Spleen (tissue), 7 donors: Measurements from ENCODE around the gene JRKL.

Experiments
- POLR2AphosphoS5 ChIP-seq, 3 donors: sonication (generic); formaldehyde crosslinking; IDR thresholded peaks; one replicate each; pipeline ENCODE4 v1.5.1; 2017; ENCODE audit warnings: antibody characterized with exemption in 3 of 3
- TF ChIP-seq, protein P1 (sequence below), 11 experiments: fragments of 200-600 bp in 7 of 11; fragments of 450-650 bp in 4 of 11; sonication (generic) in 4 of 11; IDR thresholded peaks in 8 of 11; conservative IDR thresholded peaks in 3 of 11; 1 replicate in 7 of 11; 2 replicates in 4 of 11; pipeline versions ENCODE4 v1.4.0 to v1.8.0; 2016 to 2021; ENCODE audit warnings: antibody characterized with exemption in 11 of 11, inconsistent platforms in 4 of 11, mild to moderate bottlenecking in 1 of 11
- donor health status: DM: no; HTN: no; CAD: no; lungs with moderate emphysema.
- donor health status: DM: no; HTN: no; CAD: no.
- donor health status: DM: no; HTN: no; CAD: no.

DNA sequence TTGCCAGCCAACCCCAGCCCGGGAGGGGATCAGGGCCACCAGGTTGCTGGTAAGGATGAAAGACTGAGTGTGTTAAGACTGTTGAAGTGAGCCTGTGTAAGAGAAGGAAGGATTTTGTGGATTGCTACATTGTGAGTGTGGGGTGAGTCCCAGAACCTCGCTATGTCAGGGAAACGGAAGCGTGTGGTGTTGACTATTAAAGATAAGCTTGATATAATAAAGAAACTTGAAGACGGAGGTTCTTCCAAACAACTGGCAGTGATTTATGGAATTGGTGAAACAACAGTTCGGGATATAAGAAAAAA lies 627 bp downstream of the JRKL start:
- TF ChIP-seq, protein P1, sequence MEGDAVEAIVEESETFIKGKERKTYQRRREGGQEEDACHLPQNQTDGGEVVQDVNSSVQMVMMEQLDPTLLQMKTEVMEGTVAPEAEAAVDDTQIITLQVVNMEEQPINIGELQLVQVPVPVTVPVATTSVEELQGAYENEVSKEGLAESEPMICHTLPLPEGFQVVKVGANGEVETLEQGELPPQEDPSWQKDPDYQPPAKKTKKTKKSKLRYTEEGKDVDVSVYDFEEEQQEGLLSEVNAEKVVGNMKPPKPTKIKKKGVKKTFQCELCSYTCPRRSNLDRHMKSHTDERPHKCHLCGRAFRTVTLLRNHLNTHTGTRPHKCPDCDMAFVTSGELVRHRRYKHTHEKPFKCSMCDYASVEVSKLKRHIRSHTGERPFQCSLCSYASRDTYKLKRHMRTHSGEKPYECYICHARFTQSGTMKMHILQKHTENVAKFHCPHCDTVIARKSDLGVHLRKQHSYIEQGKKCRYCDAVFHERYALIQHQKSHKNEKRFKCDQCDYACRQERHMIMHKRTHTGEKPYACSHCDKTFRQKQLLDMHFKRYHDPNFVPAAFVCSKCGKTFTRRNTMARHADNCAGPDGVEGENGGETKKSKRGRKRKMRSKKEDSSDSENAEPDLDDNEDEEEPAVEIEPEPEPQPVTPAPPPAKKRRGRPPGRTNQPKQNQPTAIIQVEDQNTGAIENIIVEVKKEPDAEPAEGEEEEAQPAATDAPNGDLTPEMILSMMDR (IDR thresholded peaks at IDR 0.05 in 8 of 11, conservative IDR thresholded peaks at IDR 0.05 in 3 of 11): no peak
- no peak for TF ChIP-seq POLR2AphosphoS5 (IDR thresholded peaks at IDR 0.05)
